Measurements from ENCODE around the gene PLD5. TPM values are rescaled to one million over a fixed set of nuclear protein-coding genes. Genes with fewer than 3 reads are reported as not detected.

Gene PLD5
- total RNA-seq, 1 experiment from 2014 or later: 9.2 TPM

- no TSS peak for BruUV-seq (replicated peaks)
- intact Hi-C loops (cut with micrococcal nuclease; ENCODE audit: unreplicated experiment): no loop called here
- ChIA-PET CTCF (no interaction called here), POLR2A (ENCODE audit: low non-redundant PET) (no interaction called here)
- TF ChIP-seq CTCF (conservative IDR thresholded peaks at IDR 0.05; ENCODE audit: low read depth, low read length): no peak
- no peak for TF ChIP-seq EZH2 (IDR thresholded peaks at IDR 0.05; ENCODE audit: borderline replicate concordance, low read depth, low read length, poor library complexity, severe bottlenecking)
- H3K27me3 ChIP-seq (replicated peaks; ENCODE audit: insufficient read depth, low read depth, low read length, poor library complexity): no peaks in the 10 kb centered on the region
- H3K36me3 ChIP-seq (ENCODE audit: insufficient read depth, low read length, poor library complexity, severe bottlenecking): no peaks in the 10 kb centered on the region
- no peak overlapping the region for H3K4me3 ChIP-seq (ENCODE audit: low read depth, low read length, poor library complexity, severe bottlenecking)
- DNase-seq (ENCODE audit: low spot score): peak; percentile 15
- H3K4me1 ChIP-seq (ENCODE audit: insufficient read depth, low read length, poor library complexity, severe bottlenecking): no peaks in the 10 kb centered on the region
- no peak overlapping the region for H3K27ac ChIP-seq (ENCODE audit: low read depth, low read length, poor library complexity, severe bottlenecking)
- no peaks in the 10 kb centered on the region for H3K9me3 ChIP-seq (ENCODE audit: low read depth, low read length, poor library complexity, severe bottlenecking)
Measured at GRCh38 chr1:242132121-242132817, 392.2 kb downstream of the PLD5 start.

GRCh38 chr1:242128951-242129502 lies 395.5 kb downstream of the PLD5 start:
- H3K4me3 ChIP-seq (ENCODE audit: low read depth, low read length, poor library complexity, severe bottlenecking): no peak overlapping the region
- DNase-seq (ENCODE audit: low spot score): peak; percentile 47
- no peaks in the 10 kb centered on the region for H3K4me1 ChIP-seq (ENCODE audit: insufficient read depth, low read length, poor library complexity, severe bottlenecking)
- H3K36me3 ChIP-seq (ENCODE audit: insufficient read depth, low read length, poor library complexity, severe bottlenecking): no peaks in the 10 kb centered on the region
- ChIA-PET POLR2A (ENCODE audit: low non-redundant PET) (no interaction called here), CTCF (no interaction called here)
- intact Hi-C loops (cut with micrococcal nuclease; ENCODE audit: unreplicated experiment): no loop called here
- H3K27me3 ChIP-seq (replicated peaks; ENCODE audit: insufficient read depth, low read depth, low read length, poor library complexity): no peaks in the 10 kb centered on the region
- no peaks in the 10 kb centered on the region for H3K9me3 ChIP-seq (ENCODE audit: low read depth, low read length, poor library complexity, severe bottlenecking)
- no TSS peak for BruUV-seq (replicated peaks)
- TF ChIP-seq EZH2 (IDR thresholded peaks at IDR 0.05; ENCODE audit: borderline replicate concordance, low read depth, low read length, poor library complexity, severe bottlenecking) (no peak), CTCF (conservative IDR thresholded peaks at IDR 0.05; ENCODE audit: low read depth, low read length) (peak; percentile 35)
- H3K27ac ChIP-seq (ENCODE audit: low read depth, low read length, poor library complexity, severe bottlenecking): no peak overlapping the region

GRCh38 chr1:242120432-242120831 lies 404.1 kb downstream of the PLD5 start:
- BruUV-seq (replicated peaks): no TSS peak
- no peaks in the 10 kb centered on the region for H3K4me1 ChIP-seq (ENCODE audit: insufficient read depth, low read length, poor library complexity, severe bottlenecking)
- no peak for DNase-seq (ENCODE audit: low spot score)
- POLR2A ChIA-PET (ENCODE audit: low non-redundant PET): no interaction called here
- no peak overlapping the region for H3K4me3 ChIP-seq (ENCODE audit: low read depth, low read length, poor library complexity, severe bottlenecking)
- TF ChIP-seq EZH2 (IDR thresholded peaks at IDR 0.05; ENCODE audit: borderline replicate concordance, low read depth, low read length, poor library complexity, severe bottlenecking) (no peak), CTCF (conservative IDR thresholded peaks at IDR 0.05; ENCODE audit: low read depth, low read length) (no peak)
- H3K9me3 ChIP-seq (ENCODE audit: low read depth, low read length, poor library complexity, severe bottlenecking): no peaks in the 10 kb centered on the region
- no peaks in the 10 kb centered on the region for H3K36me3 ChIP-seq (ENCODE audit: insufficient read depth, low read length, poor library complexity, severe bottlenecking)
- no peak overlapping the region for H3K27ac ChIP-seq (ENCODE audit: low read depth, low read length, poor library complexity, severe bottlenecking)
- no peaks in the 10 kb centered on the region for H3K27me3 ChIP-seq (replicated peaks; ENCODE audit: insufficient read depth, low read depth, low read length, poor library complexity)
- intact Hi-C loops (cut with micrococcal nuclease; ENCODE audit: unreplicated experiment): no loop called here
- CTCF ChIA-PET: no interaction called here
